ENCODE data around the gene SLC6A1. TPM values are rescaled to one million over a fixed set of nuclear protein-coding genes. Genes with fewer than 3 reads are reported as not detected.

Gene SLC6A1
- total RNA-seq, 2 donors from 2014 or later, result 0.05 to 0.21 TPM

- no peak for DNase-seq
- H3K27me3 ChIP-seq, result no peaks in the 10 kb centered on the region
Measured at GRCh38 chr3:10972072-10972782, 20.3 kb upstream of the SLC6A1 start.

GRCh38 chr3:10973046-10973595 is 19.4 kb upstream of the SLC6A1 start:
- no peak overlapping the region for H3K27ac ChIP-seq
- no peaks in the 10 kb centered on the region for H3K4me1 ChIP-seq
- H3K36me3 ChIP-seq, result no peaks in the 10 kb centered on the region
- no peaks in the 10 kb centered on the region for H3K27me3 ChIP-seq
- no peak for DNase-seq
- TF ChIP-seq CTCF (IDR thresholded peaks at IDR 0.05), result no peak
- no peak overlapping the region for H3K4me3 ChIP-seq
- intact Hi-C loops (cut with DNase I), result no loop called here
- no peak overlapping the region for H3K9ac ChIP-seq (ENCODE audit: low read depth in 2 of 2, low read length in 2 of 2)
- no peaks in the 10 kb centered on the region for H3K9me3 ChIP-seq

More at GRCh38 chr3:10972072-10972782, 20.3 kb upstream of the SLC6A1 start:
- no peak for TF ChIP-seq CTCF (IDR thresholded peaks at IDR 0.05)
- Histone ChIP-seq H3K9ac (ENCODE audit: low read depth in 2 of 2, low read length in 2 of 2) (no peak overlapping the region), H3K27ac (no peak overlapping the region), H3K36me3 (no peaks in the 10 kb centered on the region), H3K4me1 (no peaks in the 10 kb centered on the region), H3K9me3 (no peaks in the 10 kb centered on the region), H3K4me3 (no peak overlapping the region)
- intact Hi-C loops (cut with DNase I), result no loop called here

- Histone ChIP-seq H3K9ac (ENCODE audit: low read depth in 2 of 2, low read length in 2 of 2) (no peak overlapping the region), H3K27ac (no peak overlapping the region), H3K9me3 (no peaks in the 10 kb centered on the region), H3K36me3 (no peaks in the 10 kb centered on the region), H3K4me1 (no peaks in the 10 kb centered on the region), H3K27me3 (no peaks in the 10 kb centered on the region), H3K4me3 (no peak overlapping the region)
- intact Hi-C loops (cut with DNase I), result no loop called here
- no peak for TF ChIP-seq CTCF (IDR thresholded peaks at IDR 0.05)
- DNase-seq, result no peak
Measured at GRCh38 chr3:10974131-10974530, 18.4 kb upstream of the SLC6A1 start.

GRCh38 chr3:10974746-10975375 is 17.7 kb upstream of the SLC6A1 start:
- H3K27me3 ChIP-seq, result no peaks in the 10 kb centered on the region

More at GRCh38 chr3:10974746-10975375, 17.7 kb upstream of the SLC6A1 start:
- intact Hi-C loops (cut with DNase I), result no loop called here
- TF ChIP-seq CTCF (IDR thresholded peaks at IDR 0.05), result no peak
- Histone ChIP-seq H3K27ac (no peak overlapping the region), H3K9me3 (no peaks in the 10 kb centered on the region), H3K36me3 (no peaks in the 10 kb centered on the region), H3K4me1 (no peaks in the 10 kb centered on the region), H3K4me3 (no peak overlapping the region), H3K9ac (ENCODE audit: low read depth in 2 of 2, low read length in 2 of 2) (no peak overlapping the region)
- no peak for DNase-seq
